Mesothelial cell of epicardium (in vitro differentiated cells): Measurements from ENCODE around the gene CXCL14. TPM values are rescaled to one million over a fixed set of nuclear protein-coding genes. Genes with fewer than 3 reads are reported as not detected.

Experiments
- DNase-seq, 2 experiments: peaks; one replicate each; pipeline ENCODE4 v3.0.0; 2021; ENCODE audit warnings: low spot score in 2 of 2; ENCODE audit not compliant: unreplicated experiment in 2 of 2
- H3K27ac Mint-ChIP-seq: 2 replicates; pipeline ENCODE4 v1.8.0; 2021; ENCODE audit warnings: mixed read lengths
- H3K27me3 Mint-ChIP-seq: 2 replicates; pipeline ENCODE4 v1.8.0; 2021; ENCODE audit warnings: low read depth, mixed read lengths
- H3K36me3 Mint-ChIP-seq: 2 replicates; pipeline ENCODE4 v1.8.0; 2021; ENCODE audit warnings: mixed read lengths
- H3K4me1 Mint-ChIP-seq: 2 replicates; pipeline ENCODE4 v1.8.0; 2021; ENCODE audit warnings: mixed read lengths
- H3K4me3 Mint-ChIP-seq: 2 replicates; pipeline ENCODE4 v1.8.0; 2021; ENCODE audit warnings: mild to moderate bottlenecking, moderate library complexity, mixed read lengths
- H3K9me3 Mint-ChIP-seq: 2 replicates; pipeline ENCODE4 v1.8.0; 2021; ENCODE audit warnings: mixed read lengths
- total RNA-seq: library from RNA; stranded (reverse); gene quantifications from 3 replicates; pipeline ENCODE4 v1.2.1, GENCODE V29; 2021
- TF ChIP-seq, protein P1 (sequence below): fragments of 200-600 bp; sonication (generic); IDR thresholded peaks from one replicate; pipeline ENCODE4 v1.5.0; 2021; ENCODE audit warnings: antibody characterized with exemption; ENCODE audit not compliant: unreplicated experiment

Gene CXCL14
- total RNA-seq, 1 donor from 2014 or later: 56.5 TPM

DNA sequence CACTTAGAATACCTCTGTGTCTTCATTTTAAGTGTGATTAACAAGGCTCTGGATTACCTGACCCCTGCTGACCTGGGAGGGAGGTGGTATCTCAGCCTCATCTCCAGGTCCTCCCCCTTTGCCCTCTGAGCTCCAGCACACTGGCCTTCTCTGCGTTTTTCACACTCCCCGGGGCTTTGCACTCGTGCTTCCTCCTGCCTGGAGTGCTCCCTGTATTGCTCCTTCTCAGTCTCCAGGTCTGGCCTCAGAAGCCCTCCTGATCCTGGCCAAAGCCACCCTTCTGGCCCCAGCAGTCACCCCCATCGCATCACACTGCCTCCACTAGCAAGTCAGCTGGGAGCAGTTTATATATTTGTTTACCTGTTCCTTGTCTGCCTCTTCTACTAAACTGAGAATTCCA is 29.4 kb downstream of the CXCL14 start:
- Mint-ChIP-seq H3K36me3 (no peaks in the 10 kb centered on the region), H3K4me3 (no peak overlapping the region), H3K4me1 (peaks cover 9% of the 10 kb centered on the region), H3K27ac (no peak overlapping the region), H3K27me3 (peaks cover 78% of the 10 kb centered on the region), H3K9me3 (no peaks in the 10 kb centered on the region)
- no peak for DNase-seq
- TF ChIP-seq, protein P1, sequence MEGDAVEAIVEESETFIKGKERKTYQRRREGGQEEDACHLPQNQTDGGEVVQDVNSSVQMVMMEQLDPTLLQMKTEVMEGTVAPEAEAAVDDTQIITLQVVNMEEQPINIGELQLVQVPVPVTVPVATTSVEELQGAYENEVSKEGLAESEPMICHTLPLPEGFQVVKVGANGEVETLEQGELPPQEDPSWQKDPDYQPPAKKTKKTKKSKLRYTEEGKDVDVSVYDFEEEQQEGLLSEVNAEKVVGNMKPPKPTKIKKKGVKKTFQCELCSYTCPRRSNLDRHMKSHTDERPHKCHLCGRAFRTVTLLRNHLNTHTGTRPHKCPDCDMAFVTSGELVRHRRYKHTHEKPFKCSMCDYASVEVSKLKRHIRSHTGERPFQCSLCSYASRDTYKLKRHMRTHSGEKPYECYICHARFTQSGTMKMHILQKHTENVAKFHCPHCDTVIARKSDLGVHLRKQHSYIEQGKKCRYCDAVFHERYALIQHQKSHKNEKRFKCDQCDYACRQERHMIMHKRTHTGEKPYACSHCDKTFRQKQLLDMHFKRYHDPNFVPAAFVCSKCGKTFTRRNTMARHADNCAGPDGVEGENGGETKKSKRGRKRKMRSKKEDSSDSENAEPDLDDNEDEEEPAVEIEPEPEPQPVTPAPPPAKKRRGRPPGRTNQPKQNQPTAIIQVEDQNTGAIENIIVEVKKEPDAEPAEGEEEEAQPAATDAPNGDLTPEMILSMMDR: no peak

DNA sequence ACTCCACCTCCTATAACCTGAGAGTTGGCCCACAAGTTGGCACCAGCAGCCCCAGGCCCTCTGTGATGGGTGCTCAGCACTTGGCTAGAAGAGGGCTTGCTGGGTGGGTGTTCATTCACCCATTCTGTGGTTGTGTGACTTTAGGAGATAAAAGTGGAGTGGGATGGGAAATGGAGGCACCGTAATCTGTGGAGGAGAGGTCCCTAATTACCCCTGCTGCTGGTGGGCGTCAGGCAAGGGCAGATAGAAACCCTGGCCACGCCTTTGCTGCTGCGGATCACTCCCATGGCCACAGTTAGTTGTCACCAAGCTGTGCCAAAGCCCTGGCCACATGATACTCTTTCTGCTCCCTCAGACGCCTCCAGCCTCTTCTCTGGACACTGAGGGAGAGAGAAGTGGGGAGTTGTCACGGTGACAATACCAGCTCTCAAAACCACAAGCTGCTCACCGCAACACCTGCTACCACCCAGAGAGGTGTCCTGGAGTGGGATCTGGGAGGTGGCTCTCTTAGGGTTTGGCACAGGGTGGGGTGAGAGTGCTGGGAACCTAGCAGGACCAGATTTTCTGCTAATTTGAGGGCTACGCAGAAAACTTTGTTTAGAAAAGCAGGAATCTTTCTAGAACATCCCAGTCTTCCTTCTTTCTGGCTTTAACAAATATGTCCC is 31.1 kb downstream of the CXCL14 start:
- TF ChIP-seq, protein P1: no peak
- no peak overlapping the region for H3K4me3 Mint-ChIP-seq
- H3K27me3 Mint-ChIP-seq: peaks cover 89% of the 10 kb centered on the region
- H3K27ac Mint-ChIP-seq: no peak overlapping the region
- H3K36me3 Mint-ChIP-seq: no peaks in the 10 kb centered on the region
- DNase-seq: no peak
- peaks cover 18% of the 10 kb centered on the region for H3K4me1 Mint-ChIP-seq
- H3K9me3 Mint-ChIP-seq: no peaks in the 10 kb centered on the region

DNA sequence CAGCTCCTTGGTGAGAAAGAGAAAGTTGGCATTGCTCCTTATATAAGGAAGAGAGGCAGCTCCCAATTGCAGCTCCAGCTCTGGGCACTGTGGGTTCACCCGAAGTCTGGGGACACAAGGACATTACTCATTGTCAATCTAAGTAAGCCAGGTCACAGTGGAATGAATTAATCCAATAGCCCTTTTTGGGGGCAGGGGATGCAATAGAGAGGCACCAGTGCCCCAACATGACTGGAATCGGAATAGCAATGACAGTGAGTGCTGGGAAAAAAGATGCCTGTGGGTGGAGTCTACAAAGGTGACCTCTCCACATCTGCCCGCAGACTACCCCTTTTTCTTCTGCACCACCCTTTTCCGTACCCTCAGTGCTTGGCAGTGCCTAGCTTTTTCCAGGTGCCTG is 31.9 kb downstream of the CXCL14 start:
- Mint-ChIP-seq H3K9me3 (no peaks in the 10 kb centered on the region), H3K27me3 (peaks cover 95% of the 10 kb centered on the region), H3K4me1 (peaks cover 18% of the 10 kb centered on the region), H3K4me3 (no peak overlapping the region), H3K36me3 (no peaks in the 10 kb centered on the region), H3K27ac (no peak overlapping the region)
- no peak for DNase-seq
- TF ChIP-seq, protein P1: no peak

DNA sequence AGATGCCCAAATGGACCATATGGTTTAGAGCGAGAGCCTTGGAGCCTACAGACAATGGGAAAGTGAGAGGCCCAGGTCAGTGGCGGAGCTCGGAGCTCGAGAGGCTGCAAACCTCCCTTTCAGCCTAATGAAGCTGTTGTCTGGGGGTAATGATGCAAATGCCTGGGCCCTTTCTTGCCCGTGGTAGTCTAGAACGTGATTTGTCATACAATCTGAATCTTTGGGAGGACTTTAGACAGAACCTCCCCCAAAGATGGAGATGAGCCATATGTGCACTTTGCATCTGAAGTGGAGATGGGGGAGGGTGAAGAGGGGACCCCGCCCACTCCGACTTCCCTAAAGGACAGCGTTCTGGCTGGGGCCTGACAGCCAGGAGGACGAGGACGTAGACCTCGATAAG is 32.7 kb downstream of the CXCL14 start:
- Mint-ChIP-seq H3K4me3 (no peak overlapping the region), H3K36me3 (no peaks in the 10 kb centered on the region), H3K9me3 (no peaks in the 10 kb centered on the region), H3K4me1 (peaks cover 18% of the 10 kb centered on the region), H3K27ac (no peak overlapping the region), H3K27me3 (peaks cover 98% of the 10 kb centered on the region)
- TF ChIP-seq, protein P1: no peak
- no peak for DNase-seq

DNA sequence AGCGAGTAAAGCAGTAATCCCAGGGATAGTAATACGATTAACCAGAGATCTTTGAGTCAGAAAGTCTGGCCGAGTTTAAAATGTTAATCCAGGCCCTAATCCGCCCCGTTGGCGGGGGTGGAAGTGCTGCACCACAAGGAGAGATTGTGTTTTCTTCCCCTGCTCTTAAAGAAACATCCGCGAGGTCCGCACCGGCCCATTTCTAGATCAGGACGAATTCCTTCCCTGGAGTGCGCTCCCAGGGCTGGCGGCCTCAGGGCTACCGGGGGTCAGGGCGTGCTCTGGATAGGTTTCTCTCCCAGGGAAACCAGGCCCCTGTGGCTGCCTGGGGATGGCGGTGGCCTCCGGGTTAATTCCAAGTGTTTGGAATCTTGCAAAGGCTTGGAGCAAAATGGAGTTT is 33.7 kb downstream of the CXCL14 start:
- Mint-ChIP-seq H3K27me3 (peaks cover 98% of the 10 kb centered on the region), H3K4me1 (peaks cover 18% of the 10 kb centered on the region), H3K36me3 (no peaks in the 10 kb centered on the region), H3K9me3 (no peaks in the 10 kb centered on the region), H3K27ac (no peak overlapping the region), H3K4me3 (peak overlapping the region; percentile 63)
- TF ChIP-seq, protein P1: no peak
- DNase-seq: no peak
